Skeletal muscle satellite cell (primary cell): ENCODE results near the gene ALDH18A1.
"Not testable (repeated sequence)": the region's sequence is repeated elsewhere in the genome, so short reads cannot be mapped to it uniquely, and the experiment has no call there.

Experiments used
- H3K27me3 ChIP-seq: 2 replicates; pipeline ENCODE4 v1.7.0; 2013; ENCODE audit warnings: low read length; ENCODE audit not compliant: control insufficient read depth, insufficient read depth
- H3K36me3 ChIP-seq: 2 replicates; pipeline ENCODE4 v1.7.0; 2013; ENCODE audit warnings: mild to moderate bottlenecking, control low read depth, low read length; ENCODE audit not compliant: insufficient read depth
- H3K4me1 ChIP-seq: 2 replicates; pipeline ENCODE4 v1.7.0; 2013; ENCODE audit warnings: low read length; ENCODE audit not compliant: control insufficient read depth, insufficient read depth
- H3K4me2 ChIP-seq: 2 replicates; pipeline ENCODE4 v1.7.0; 2013; ENCODE audit warnings: mild to moderate bottlenecking, low read length
- H3K4me3 ChIP-seq: 2 replicates; pipeline ENCODE4 v1.7.0; 2013; ENCODE audit warnings: low read length
- H3K9ac ChIP-seq: 2 replicates; pipeline ENCODE4 v1.7.0; 2013; ENCODE audit warnings: mild to moderate bottlenecking, low read depth, low read length, moderate library complexity
- H3K9me3 ChIP-seq: replicated peaks from 2 replicates; pipeline ENCODE4 v1.7.0; 2013; ENCODE audit warnings: mild to moderate bottlenecking, control low read depth, low read length

The ALDH18A1 gene

DNA sequence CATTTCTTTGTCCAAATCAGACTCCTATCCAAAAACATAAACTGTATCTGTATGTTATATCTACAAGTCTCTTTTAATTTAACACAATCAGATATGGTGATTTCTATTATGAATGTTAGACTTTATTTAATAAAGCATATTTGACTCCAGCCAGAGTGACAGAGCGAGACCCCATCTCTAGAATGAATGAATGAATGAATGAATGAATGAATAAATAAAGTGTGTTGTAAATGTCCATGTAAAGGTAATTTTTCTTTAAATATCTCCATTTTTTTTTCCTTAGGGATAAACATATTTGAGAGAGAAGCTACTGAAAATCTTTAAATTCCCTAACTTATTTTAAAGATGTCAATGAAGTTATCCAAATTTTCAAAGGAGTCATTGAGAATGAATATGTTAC is 18.1 kb upstream of the ALDH18A1 start:
- no peaks in the 10 kb centered on the region for H3K4me1 ChIP-seq
- no peak overlapping the region for H3K9ac ChIP-seq
- no peaks in the 10 kb centered on the region for H3K9me3 ChIP-seq
- no peaks in the 10 kb centered on the region for H3K27me3 ChIP-seq
- peaks cover 15% of the 10 kb centered on the region for H3K36me3 ChIP-seq
- H3K4me2 ChIP-seq = no peak overlapping the region
- no peak overlapping the region for H3K4me3 ChIP-seq

DNA sequence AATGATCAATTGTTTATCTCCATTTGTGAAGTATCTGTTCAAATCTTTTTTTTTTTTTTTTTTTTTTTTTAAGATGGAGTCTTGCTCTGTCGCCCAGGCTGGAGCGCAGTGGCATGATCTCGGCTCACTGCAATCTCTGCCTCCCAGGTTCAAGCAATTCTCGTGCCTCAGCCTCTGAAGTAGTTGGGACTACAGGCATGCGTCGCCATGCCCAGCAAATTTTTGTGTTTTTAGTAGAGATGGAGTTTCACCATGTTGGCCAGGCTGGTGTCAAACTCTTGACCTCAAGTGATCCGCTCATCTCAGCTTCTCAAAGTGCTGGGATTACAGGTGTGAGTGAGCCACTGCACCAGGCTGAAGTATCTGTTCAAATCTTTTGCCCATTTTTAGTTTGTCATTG is 16.1 kb upstream of the ALDH18A1 start:
- peaks cover 15% of the 10 kb centered on the region for H3K36me3 ChIP-seq
- H3K4me2 ChIP-seq, H3K4me3 ChIP-seq, H3K9me3 ChIP-seq, H3K4me1 ChIP-seq, H3K27me3 ChIP-seq, H3K9ac ChIP-seq: not testable (repeated sequence)

GRCh38 chr10:95664543-95664942 is 8.0 kb upstream of the ALDH18A1 start:
- H3K9ac ChIP-seq = no peak overlapping the region
- H3K9me3 ChIP-seq = no peaks in the 10 kb centered on the region
- H3K4me2 ChIP-seq = no peak overlapping the region
- H3K36me3 ChIP-seq = peaks cover 15% of the 10 kb centered on the region
- H3K4me3 ChIP-seq = no peak overlapping the region
- H3K4me1 ChIP-seq = peaks cover 6% of the 10 kb centered on the region
- no peaks in the 10 kb centered on the region for H3K27me3 ChIP-seq

DNA sequence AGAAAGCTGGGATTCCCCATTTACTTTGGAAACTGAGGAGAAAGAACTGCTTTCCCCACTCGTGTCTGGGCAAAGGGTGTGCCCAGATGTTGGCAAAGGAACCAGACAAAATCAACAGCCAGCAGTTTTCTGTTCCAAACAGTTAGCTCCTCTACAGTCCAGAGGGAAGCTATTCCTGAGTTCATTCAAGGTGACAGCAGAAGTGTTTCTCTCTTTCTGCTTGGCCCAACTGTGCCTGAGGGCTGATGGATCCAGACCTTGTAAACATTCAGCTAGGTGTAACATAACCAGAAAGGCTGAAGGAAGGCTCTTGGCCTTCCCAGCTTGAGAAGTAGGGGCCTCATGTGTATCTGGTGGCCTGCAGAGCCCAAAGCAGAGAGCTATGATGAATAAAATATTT is 7.0 kb upstream of the ALDH18A1 start:
- Histone ChIP-seq H3K4me3 (no peak overlapping the region), H3K36me3 (peaks cover 15% of the 10 kb centered on the region), H3K9ac (no peak overlapping the region), H3K27me3 (no peaks in the 10 kb centered on the region), H3K4me2 (no peak overlapping the region), H3K9me3 (no peaks in the 10 kb centered on the region), H3K4me1 (peaks cover 6% of the 10 kb centered on the region)

DNA sequence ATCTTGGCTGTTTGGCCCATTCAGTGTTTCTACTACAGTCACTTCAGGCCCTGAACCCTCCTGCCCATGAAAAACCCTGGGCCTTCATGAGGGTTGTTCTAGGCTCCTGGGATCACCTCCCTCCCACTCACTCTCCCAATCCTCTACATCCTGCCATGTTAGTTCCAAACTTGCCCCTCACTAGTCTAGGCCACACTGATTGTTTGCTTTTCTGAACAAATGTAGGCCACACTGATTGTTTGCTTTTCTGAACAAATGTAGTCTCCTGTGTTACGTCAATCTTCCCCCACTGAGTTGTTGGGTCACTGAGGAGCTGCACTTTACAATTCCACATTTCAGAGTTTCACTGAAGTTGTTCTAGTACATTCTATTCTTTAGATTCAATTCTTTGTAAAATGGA is 5.3 kb upstream of the ALDH18A1 start:
- peaks cover 15% of the 10 kb centered on the region for H3K36me3 ChIP-seq
- no peaks in the 10 kb centered on the region for H3K9me3 ChIP-seq
- H3K27me3 ChIP-seq = no peaks in the 10 kb centered on the region
- H3K9ac ChIP-seq = no peak overlapping the region
- H3K4me2 ChIP-seq = no peak overlapping the region
- no peak overlapping the region for H3K4me3 ChIP-seq
- peaks cover 6% of the 10 kb centered on the region for H3K4me1 ChIP-seq

GRCh38 chr10:95660283-95660682 is 3.8 kb upstream of the ALDH18A1 start:
- H3K36me3 ChIP-seq = peaks cover 15% of the 10 kb centered on the region
- H3K9ac ChIP-seq = no peak overlapping the region
- no peak overlapping the region for H3K4me2 ChIP-seq
- peaks cover 8% of the 10 kb centered on the region for H3K4me1 ChIP-seq
- H3K4me3 ChIP-seq = no peak overlapping the region
- H3K9me3 ChIP-seq = no peaks in the 10 kb centered on the region
- H3K27me3 ChIP-seq = no peaks in the 10 kb centered on the region

- H3K4me1 ChIP-seq = peaks cover 14% of the 10 kb centered on the region
- peaks cover 9% of the 10 kb centered on the region for H3K36me3 ChIP-seq
- H3K9ac ChIP-seq = peak overlapping the region; percentile 92
- no peaks in the 10 kb centered on the region for H3K27me3 ChIP-seq
- peak overlapping the region; percentile 97 for H3K4me2 ChIP-seq
- H3K9me3 ChIP-seq = no peaks in the 10 kb centered on the region
- peak overlapping the region; percentile 99 for H3K4me3 ChIP-seq
Observed at GRCh38 chr10:95657250-95657649, 739 bp upstream of the ALDH18A1 start.

DNA sequence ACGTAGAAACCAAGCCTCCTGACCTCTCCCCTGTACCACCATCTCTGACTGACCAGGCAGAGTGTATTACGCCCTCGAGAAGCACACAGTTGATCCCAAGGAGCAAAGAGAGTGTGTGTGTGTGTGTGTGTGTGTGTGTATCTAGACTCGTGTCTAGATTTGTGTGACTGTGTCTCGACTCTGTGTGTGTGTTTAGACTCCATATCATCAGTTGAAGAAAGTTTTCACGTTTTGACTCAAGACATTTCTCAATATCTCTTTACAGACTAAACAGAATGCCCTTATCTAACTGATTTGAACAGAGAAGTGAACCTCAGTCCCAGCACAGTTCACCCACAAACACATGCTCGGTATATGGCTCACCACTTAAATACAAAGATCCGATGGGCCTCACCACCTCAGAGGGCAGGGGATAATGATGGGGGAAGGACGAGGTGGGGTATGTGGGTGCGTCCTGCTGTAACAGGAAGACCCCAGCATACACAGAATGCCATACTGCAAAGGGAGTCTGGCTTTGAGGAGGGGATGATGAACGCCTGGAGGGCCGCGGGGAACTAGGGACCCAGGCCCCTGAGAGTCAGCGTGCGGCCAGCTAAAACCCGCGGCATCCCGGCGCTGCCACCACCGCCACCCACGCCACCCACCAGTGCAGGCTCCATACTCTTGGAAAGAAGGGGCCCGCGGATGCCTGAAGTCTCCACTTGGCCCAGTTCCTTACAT is 780 bp downstream of the ALDH18A1 start:
- Histone ChIP-seq H3K4me2 (peak overlapping the region; percentile 97), H3K36me3 (peaks cover 22% of the 10 kb centered on the region), H3K4me3 (peak overlapping the region; percentile 99), H3K27me3 (no peaks in the 10 kb centered on the region), H3K9ac (peak overlapping the region; percentile 92), H3K4me1 (peaks cover 14% of the 10 kb centered on the region), H3K9me3 (no peaks in the 10 kb centered on the region)

DNA sequence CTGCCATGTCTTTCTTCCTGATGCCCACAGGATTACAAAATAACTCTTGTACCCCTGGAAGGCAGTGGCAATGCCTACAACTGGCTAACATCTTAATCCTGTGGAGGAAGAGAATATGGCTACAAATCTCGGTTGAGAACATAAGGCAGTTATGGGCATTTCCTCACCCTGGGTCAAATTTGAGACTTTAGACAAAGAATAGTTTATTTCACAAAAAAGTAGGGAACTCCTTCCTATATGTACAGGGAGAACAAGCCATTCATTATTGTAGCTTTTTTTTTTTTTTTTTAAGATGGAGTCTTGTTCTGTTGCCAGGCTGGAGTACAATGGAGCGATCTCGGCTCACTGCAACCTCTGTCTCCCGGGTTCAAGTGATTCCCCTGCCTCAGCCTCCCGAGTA is 2.6 kb downstream of the ALDH18A1 start:
- no peak overlapping the region for H3K4me2 ChIP-seq
- H3K27me3 ChIP-seq = no peaks in the 10 kb centered on the region
- no peaks in the 10 kb centered on the region for H3K9me3 ChIP-seq
- no peak overlapping the region for H3K4me3 ChIP-seq
- peaks cover 9% of the 10 kb centered on the region for H3K4me1 ChIP-seq
- H3K9ac ChIP-seq = no peak overlapping the region
- peaks cover 29% of the 10 kb centered on the region for H3K36me3 ChIP-seq

DNA sequence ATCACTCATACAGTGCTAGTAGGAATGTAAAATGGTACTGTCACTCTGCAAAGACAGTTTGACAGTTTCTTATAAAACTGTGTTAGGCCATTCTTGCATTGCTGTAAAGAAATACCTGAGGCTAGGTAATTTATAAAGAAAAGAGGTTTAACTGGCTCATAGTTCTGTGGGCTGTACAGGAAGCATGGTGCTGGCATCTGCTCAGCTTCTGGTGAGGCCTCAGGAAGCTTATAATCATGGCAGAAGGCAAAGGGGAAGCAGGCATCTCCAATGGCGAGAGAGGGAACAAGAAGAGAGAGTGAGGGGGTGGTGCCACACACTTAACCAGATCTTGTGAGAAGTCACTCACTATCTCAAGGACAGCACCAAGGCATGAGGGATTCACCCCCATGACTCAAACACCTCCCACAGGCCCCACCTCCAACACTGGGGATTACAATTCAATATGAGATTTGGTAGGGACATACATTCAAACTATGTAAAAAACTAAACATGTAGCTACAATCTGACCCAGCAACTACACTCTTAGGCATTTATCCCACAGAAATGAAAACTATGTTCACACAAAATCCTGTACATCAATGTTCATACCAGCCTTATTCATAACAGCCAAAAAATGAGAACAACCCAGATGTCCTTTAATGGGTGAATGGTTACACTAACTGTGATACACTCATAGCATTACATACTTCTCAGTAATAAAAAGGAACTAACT is 5.0 kb downstream of the ALDH18A1 start:
- no peaks in the 10 kb centered on the region for H3K9me3 ChIP-seq
- peaks cover 50% of the 10 kb centered on the region for H3K36me3 ChIP-seq

DNA sequence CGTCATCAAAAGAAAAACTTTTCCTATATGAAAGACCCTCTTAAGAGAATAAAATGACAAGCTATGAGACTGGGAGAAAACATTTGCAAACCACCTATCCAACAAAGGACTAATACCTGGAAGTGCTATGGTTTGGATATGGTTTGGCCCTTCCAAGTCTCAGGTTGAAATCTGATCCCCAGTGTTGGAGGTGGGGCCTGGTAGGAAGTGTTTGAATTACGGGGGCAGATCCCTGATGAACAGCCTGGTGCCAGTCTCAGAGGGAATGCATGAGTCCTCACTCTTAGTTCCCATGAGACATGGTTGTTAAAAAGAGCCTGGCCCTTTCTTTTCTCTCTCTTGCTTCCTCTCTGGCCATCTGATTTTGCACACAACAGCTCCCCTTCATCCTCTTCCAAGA is 6.3 kb downstream of the ALDH18A1 start:
- H3K4me2 ChIP-seq = no peak overlapping the region
- no peak overlapping the region for H3K9ac ChIP-seq
- H3K4me1 ChIP-seq = peaks cover 5% of the 10 kb centered on the region
- peaks cover 63% of the 10 kb centered on the region for H3K36me3 ChIP-seq
- H3K9me3 ChIP-seq = no peaks in the 10 kb centered on the region
- H3K27me3 ChIP-seq = no peaks in the 10 kb centered on the region
- H3K4me3 ChIP-seq = no peak overlapping the region

More for the DNA sequence above, 5.0 kb downstream of the ALDH18A1 start:
- H3K9ac ChIP-seq = no peak overlapping the region
- H3K4me1 ChIP-seq = peaks cover 9% of the 10 kb centered on the region
- no peak overlapping the region for H3K4me2 ChIP-seq
- no peaks in the 10 kb centered on the region for H3K27me3 ChIP-seq
- no peak overlapping the region for H3K4me3 ChIP-seq

DNA sequence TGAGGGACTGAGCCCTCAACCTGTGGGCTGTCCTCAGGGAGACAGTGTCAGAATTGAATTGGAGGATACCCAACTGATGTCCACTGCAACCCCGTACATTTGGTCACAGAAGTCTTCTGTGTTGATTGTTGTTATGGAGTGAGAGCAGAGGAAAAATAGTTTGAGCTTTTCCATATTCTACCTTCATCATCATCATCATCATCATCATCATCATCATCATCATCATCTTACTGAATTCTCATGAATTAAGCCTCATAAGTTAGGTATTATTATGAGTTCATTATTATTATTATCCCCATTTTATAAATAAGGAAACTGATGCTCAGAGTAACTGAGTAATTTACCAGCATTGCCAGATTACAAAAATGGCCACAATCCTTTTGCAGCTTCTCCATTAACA is 8.4 kb downstream of the ALDH18A1 start:
- Histone ChIP-seq H3K36me3 (peaks cover 71% of the 10 kb centered on the region), H3K4me3 (no peak overlapping the region), H3K27me3 (no peaks in the 10 kb centered on the region), H3K4me1 (no peaks in the 10 kb centered on the region), H3K9ac (no peak overlapping the region), H3K4me2 (no peak overlapping the region), H3K9me3 (no peaks in the 10 kb centered on the region)
